ENCODE data around the gene CD82. TPM values are rescaled to one million over a fixed set of nuclear protein-coding genes. Genes with fewer than 3 reads are reported as not detected.

The CD82 gene
- total RNA-seq, 1 donor, result 2.6 TPM

DNA sequence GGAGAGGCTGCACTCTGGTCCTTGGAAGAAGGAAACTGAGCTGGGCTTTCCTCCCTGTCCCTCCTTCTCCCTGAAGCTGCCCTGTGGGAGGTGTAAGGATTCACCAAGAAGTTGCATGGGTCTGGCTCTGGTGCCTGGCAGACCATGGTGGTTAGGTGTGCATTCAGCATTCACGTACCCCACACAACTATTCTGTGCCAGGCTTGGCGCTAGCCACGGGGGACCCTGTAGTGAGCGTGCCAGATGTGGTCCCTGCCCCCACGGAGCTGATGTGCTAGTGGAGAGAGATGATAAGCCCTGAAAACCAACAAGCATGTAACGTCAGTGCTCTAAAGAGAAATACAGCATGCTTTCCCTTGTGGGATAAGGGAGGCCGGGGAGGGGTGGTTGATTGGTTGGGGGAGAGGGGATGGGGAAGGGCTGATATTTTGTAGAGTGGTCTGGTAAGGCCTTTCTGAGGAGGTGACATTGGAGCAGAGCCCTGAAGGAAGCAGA, 48.9 kb downstream of the CD82 start:
- no peak for TF ChIP-seq CTCF (IDR thresholded peaks at IDR 0.05; ENCODE audit: insufficient read depth, low read length)
- no peak for DNase-seq (ENCODE audit: low read depth)
- H3K4me3 ChIP-seq (ENCODE audit: low read depth, low read length), result no peak overlapping the region

DNA sequence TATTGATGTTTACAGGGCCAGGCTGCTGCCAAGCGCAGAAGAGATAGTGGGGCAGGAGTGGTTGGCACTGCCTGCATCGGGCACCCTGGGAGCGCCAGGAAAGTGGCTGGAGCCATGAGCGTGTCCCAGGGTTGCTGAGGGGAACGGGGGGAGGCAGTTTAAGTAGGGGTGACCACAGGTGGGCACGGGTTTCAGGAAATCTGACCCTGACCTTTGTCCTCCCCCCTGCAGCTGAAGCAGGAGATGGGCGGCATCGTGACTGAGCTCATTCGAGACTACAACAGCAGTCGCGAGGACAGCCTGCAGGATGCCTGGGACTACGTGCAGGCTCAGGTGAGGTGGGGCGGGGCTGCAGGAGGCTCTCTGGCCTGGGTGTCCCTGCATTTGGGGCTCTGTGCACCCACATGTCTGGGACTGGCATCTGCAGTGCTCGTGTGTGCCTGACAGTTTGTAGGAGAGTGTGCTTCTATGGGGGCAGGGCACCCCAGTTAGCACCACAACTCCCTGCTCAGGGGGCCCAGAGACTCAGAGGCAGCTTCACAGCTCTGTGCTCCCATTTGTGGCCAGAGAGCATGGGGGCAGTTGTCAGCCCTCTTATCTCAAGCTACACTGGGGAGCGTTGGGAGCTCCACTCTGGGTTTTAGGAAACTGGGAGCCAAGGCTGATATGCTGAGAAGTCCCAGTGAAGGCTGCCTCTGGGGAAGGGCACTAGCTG, 49.7 kb downstream of the CD82 start:
- H3K4me3 ChIP-seq (ENCODE audit: low read depth, low read length), result no peak overlapping the region
- no peak for TF ChIP-seq CTCF (IDR thresholded peaks at IDR 0.05; ENCODE audit: insufficient read depth, low read length)
- no peak for DNase-seq (ENCODE audit: low read depth)

DNA sequence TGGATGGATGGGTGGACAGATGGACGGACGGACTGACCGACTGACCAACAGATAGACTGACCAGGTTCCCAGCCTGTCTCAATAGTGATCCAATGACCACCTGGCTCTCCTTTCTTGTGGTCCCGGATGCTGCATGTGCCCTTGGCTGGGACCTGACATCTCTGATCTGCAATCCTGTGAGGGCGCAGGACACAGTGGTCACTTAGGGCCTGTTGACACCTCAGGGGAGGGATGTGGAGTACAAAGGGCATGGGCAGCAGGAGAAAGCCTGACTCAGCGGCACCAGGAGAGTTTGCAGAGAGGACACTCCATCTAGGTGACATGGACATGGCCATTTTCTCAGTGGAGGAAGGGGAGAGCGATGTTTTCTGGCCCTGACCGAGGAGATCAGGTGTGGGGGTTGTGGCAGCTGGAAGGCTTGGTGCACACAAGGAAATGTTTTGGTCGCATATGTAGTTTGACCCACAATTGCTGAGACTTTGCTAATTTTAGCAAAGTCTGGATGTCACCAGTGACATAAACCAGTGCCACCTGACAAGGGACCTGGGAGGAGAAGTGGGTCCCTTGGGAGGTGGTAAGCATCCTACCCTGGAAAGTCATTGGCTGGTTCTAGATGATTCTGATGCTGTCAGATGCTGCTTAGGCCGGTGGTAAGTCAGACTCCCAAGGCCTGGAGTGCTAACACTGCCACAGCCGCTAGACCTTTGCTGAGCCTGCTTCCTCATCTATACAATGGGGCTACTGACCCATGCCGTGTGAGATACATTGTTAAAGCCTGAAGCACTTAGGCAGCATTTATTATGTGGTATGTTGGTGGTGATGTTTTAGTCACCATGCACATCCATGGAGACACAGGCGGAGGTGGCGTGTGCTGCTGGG, 50.7 kb downstream of the CD82 start:
- no peak for DNase-seq (ENCODE audit: low read depth)
- no peak overlapping the region for H3K4me3 ChIP-seq (ENCODE audit: low read depth, low read length)
- TF ChIP-seq CTCF (IDR thresholded peaks at IDR 0.05; ENCODE audit: insufficient read depth, low read length), result no peak

GRCh38 chr11:44617671-44618461, 52.4 kb downstream of the CD82 start:
- no peak for DNase-seq (ENCODE audit: low read depth)
- H3K4me3 ChIP-seq (ENCODE audit: low read depth, low read length), result no peak overlapping the region
- no peak for TF ChIP-seq CTCF (IDR thresholded peaks at IDR 0.05; ENCODE audit: insufficient read depth, low read length)

- TF ChIP-seq CTCF (IDR thresholded peaks at IDR 0.05; ENCODE audit: insufficient read depth, low read length), result no peak
- DNase-seq (ENCODE audit: low read depth), result no peak
- H3K4me3 ChIP-seq (ENCODE audit: low read depth, low read length), result no peak overlapping the region
These were observed 53.3 kb downstream of the CD82 start for GRCh38 chr11:44618561-44619425.

GRCh38 chr11:44620328-44620725, 54.9 kb downstream of the CD82 start:
- H3K4me3 ChIP-seq (ENCODE audit: low read depth, low read length), result no peak overlapping the region
- no peak for DNase-seq (ENCODE audit: low read depth)
- no peak for TF ChIP-seq CTCF (IDR thresholded peaks at IDR 0.05; ENCODE audit: insufficient read depth, low read length)
